Astrocyte of the spinal cord (primary cell): ENCODE data around the gene CST4.

Experiments used
- DNase-seq: peaks from one replicate; pipeline ENCODE4 v3.0.0; 2011; ENCODE audit warnings: low read depth, low spot score
- H3K4me3 ChIP-seq: 2 replicates; pipeline ENCODE4 v1.5.1; 2011; ENCODE audit warnings: low read depth, mild to moderate bottlenecking, low read length, moderate library complexity
- CTCF ChIP-seq: IDR thresholded peaks from 2 replicates; pipeline ENCODE4 v1.5.1; 2012; ENCODE audit warnings: low read depth, mild to moderate bottlenecking, low read length, inconsistent platforms
- in situ Hi-C: cut with HindIII; loops from 2 replicates; pipeline ENCODE4 v1.10.0; 2017; ENCODE audit warnings: low sequenced_read_pairs

The CST4 gene

GRCh38 chr20:23683807-23684206 lies 5.0 kb downstream of the CST4 start:
- TF ChIP-seq CTCF = no peak
- in situ Hi-C loops = no loop called here
- no peak overlapping the region for H3K4me3 ChIP-seq
- no peak for DNase-seq

GRCh38 chr20:23683281-23683680 lies 5.6 kb downstream of the CST4 start:
- DNase-seq = no peak
- in situ Hi-C loops = no loop called here
- TF ChIP-seq CTCF = no peak
- no peak overlapping the region for H3K4me3 ChIP-seq

- no peak overlapping the region for H3K4me3 ChIP-seq
- TF ChIP-seq CTCF = no peak
- no peak for DNase-seq
- in situ Hi-C loops = no loop called here
Observed at GRCh38 chr20:23680146-23680545, 8.7 kb downstream of the CST4 start.

GRCh38 chr20:23679133-23680092 lies 9.4 kb downstream of the CST4 start:
- DNase-seq = no peak
- in situ Hi-C loops = no loop called here
- no peak for TF ChIP-seq CTCF
- no peak overlapping the region for H3K4me3 ChIP-seq

GRCh38 chr20:23673209-23673608 lies 15.6 kb downstream of the CST4 start:
- TF ChIP-seq CTCF = no peak
- no peak for DNase-seq
- H3K4me3 ChIP-seq = no peak overlapping the region
- in situ Hi-C loops = no loop called here

GRCh38 chr20:23672158-23672557 lies 16.7 kb downstream of the CST4 start:
- in situ Hi-C loops = no loop called here
- no peak for DNase-seq
- no peak overlapping the region for H3K4me3 ChIP-seq
- no peak for TF ChIP-seq CTCF
